DOHH2 (cell line): ENCODE results near the gene ZSCAN30.

Source experiments
- H3F3A ChIP-seq: fragments of 200-600 bp; sonication (generic), shearing (Covaris generic); 2 replicates; pipeline ENCODE4 v1.6.0; 2016; ENCODE audit warnings: antibody characterized with exemption, mild to moderate bottlenecking; ENCODE audit not compliant: control insufficient read depth, insufficient read depth
- H3K27ac ChIP-seq: fragments of 200-600 bp; sonication (generic); 2 replicates; pipeline ENCODE4 v1.5.1; 2014; ENCODE audit warnings: low read depth, mild to moderate bottlenecking, low read length, moderate library complexity
- H3K27me3 ChIP-seq: fragments of 200-600 bp; sonication (generic); 2 replicates; pipeline ENCODE4 v1.6.1; 2014; ENCODE audit warnings: mild to moderate bottlenecking, low read length, mixed read lengths; ENCODE audit not compliant: control insufficient read depth
- H3K36me3 ChIP-seq: fragments of 200-600 bp; sonication (generic); 2 replicates; pipeline ENCODE4 v1.6.1; 2014; ENCODE audit warnings: mild to moderate bottlenecking, low read length, moderate library complexity, mixed read lengths; ENCODE audit not compliant: control insufficient read depth
- H3K4me1 ChIP-seq: fragments of 200-600 bp; sonication (generic); 2 replicates; pipeline ENCODE4 v1.6.1; 2014; ENCODE audit warnings: mild to moderate bottlenecking, low read length, mixed read lengths; ENCODE audit not compliant: control insufficient read depth
- H3K4me2 ChIP-seq: fragments of 200-600 bp; sonication (generic); 2 replicates; pipeline ENCODE4 v1.6.0; 2014; ENCODE audit warnings: mild to moderate bottlenecking, low read length, moderate library complexity
- H3K4me3 ChIP-seq: fragments of 200-600 bp; sonication (generic); 2 replicates; pipeline ENCODE4 v1.5.1; 2014; ENCODE audit warnings: mild to moderate bottlenecking, low read length, mixed read lengths
- H3K79me2 ChIP-seq: fragments of 200-600 bp; sonication (generic); 2 replicates; pipeline ENCODE4 v1.6.1; 2014; ENCODE audit warnings: mild to moderate bottlenecking, low read length, mixed read lengths; ENCODE audit not compliant: control insufficient read depth
- H3K9me2 ChIP-seq: fragments of 200-600 bp; sonication (generic); replicated peaks from 2 replicates; pipeline ENCODE4 v1.6.1; 2014; ENCODE audit warnings: mild to moderate bottlenecking, low read length, mixed read lengths; ENCODE audit not compliant: control insufficient read depth
- H3K9me3 ChIP-seq: fragments of 200-600 bp; sonication (generic); 2 replicates; pipeline ENCODE4 v1.6.1; 2014; ENCODE audit warnings: antibody characterized with exemption, low read length, mixed read lengths; ENCODE audit not compliant: control insufficient read depth, insufficient read depth
- H4K20me1 ChIP-seq: fragments of 200-600 bp; sonication (generic); 2 replicates; pipeline ENCODE4 v1.6.0; 2014; ENCODE audit warnings: low read depth, mild to moderate bottlenecking, antibody characterized with exemption, low read length, moderate library complexity; ENCODE audit not compliant: control insufficient read depth, insufficient read depth
- EZH2phosphoT487 ChIP-seq: fragments of 200-600 bp; sonication (generic); IDR thresholded peaks from 2 replicates; pipeline ENCODE4 v1.6.1; 2017; ENCODE audit warnings: borderline replicate concordance, mild to moderate bottlenecking, antibody characterized with exemption, low read length, moderate library complexity, mixed read lengths
- TF ChIP-seq, protein P1 (sequence below): fragments of 200-600 bp; sonication (generic); IDR thresholded peaks from one replicate; pipeline ENCODE4 v1.5.1; 2014; ENCODE audit warnings: antibody characterized with exemption, mild to moderate bottlenecking, low read depth, low read length; ENCODE audit not compliant: poor library complexity, severe bottlenecking

The ZSCAN30 gene

DNA sequence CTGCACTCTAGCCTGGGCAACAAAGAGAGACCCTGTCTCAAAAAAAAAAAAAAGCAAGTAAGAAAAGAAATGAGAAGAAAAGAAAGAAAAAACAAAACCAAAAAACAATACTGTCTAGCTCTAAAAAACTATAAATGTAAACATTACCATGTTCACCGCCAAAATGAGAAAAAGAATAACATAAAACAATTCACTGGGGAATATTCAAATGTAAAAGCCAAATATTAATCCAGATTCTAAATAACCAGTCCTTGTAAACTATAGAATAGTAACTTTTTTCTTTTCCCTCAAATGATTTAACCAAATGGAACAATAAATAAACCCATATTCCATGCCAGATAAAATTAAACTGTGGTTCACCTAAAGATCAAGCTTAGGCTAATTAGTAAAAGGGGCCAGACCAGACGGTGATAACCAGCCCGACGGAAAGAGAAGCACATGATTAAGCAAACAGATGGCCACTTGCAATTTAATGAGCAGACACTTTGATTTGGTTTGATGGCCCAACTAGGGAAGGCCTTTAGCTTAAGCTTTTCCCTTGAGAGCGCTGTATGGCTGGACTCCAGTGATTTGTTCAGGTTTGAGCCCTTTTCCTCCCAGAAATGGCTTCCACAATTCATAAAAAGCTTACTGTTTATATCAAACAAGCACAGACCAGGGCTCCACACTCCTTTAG is 88.6 kb downstream of the ZSCAN30 start:
- Histone ChIP-seq H3K4me1 (no peaks in the 10 kb centered on the region), H3K27ac (no peak overlapping the region), H3K9me3 (peaks cover 14% of the 10 kb centered on the region), H3K9me2 (no peaks in the 10 kb centered on the region), H3K36me3 (no peaks in the 10 kb centered on the region), H3K4me2 (no peak overlapping the region), H3K4me3 (no peak overlapping the region), H3K79me2 (no peaks in the 10 kb centered on the region), H3K27me3 (no peaks in the 10 kb centered on the region), H4K20me1 (no peaks in the 10 kb centered on the region), H3F3A (no peaks in the 10 kb centered on the region)
- TF ChIP-seq, protein P1, sequence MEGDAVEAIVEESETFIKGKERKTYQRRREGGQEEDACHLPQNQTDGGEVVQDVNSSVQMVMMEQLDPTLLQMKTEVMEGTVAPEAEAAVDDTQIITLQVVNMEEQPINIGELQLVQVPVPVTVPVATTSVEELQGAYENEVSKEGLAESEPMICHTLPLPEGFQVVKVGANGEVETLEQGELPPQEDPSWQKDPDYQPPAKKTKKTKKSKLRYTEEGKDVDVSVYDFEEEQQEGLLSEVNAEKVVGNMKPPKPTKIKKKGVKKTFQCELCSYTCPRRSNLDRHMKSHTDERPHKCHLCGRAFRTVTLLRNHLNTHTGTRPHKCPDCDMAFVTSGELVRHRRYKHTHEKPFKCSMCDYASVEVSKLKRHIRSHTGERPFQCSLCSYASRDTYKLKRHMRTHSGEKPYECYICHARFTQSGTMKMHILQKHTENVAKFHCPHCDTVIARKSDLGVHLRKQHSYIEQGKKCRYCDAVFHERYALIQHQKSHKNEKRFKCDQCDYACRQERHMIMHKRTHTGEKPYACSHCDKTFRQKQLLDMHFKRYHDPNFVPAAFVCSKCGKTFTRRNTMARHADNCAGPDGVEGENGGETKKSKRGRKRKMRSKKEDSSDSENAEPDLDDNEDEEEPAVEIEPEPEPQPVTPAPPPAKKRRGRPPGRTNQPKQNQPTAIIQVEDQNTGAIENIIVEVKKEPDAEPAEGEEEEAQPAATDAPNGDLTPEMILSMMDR: no peak
- TF ChIP-seq EZH2phosphoT487: no peak
